Right ventricle myocardium inferior (tissue), 1 donor: ENCODE results near the gene PLXNC1. TPM values are rescaled to one million over a fixed set of nuclear protein-coding genes. Genes with fewer than 3 reads are reported as not detected.

Experiments
- ATAC-seq: fragments of 200-7000 bp; cut with Tn5 transposase; one replicate; pipeline ENCODE4 v1.9.1; 2020; ENCODE audit warnings: mild to moderate bottlenecking, moderate library complexity
- DNase-seq: peaks from one replicate; pipeline ENCODE4 v3.0.0; 2021; ENCODE audit errors: missing footprints
- intact Hi-C: fragments of 100-400 bp; cut with DNase I; formaldehyde crosslinking; loops from one replicate; pipeline ENCODE4 v1.11.0; 2022
- total RNA-seq: library from RNA; stranded (reverse); fragmentation: NEBNext Ultra II Directional; extraction: Animal tissue kit (Norgen Biotek cat#: 25700); gene quantifications from one replicate; pipeline ENCODE4 v1.2.1, GENCODE V29; 2021
- donor health status: DM: no; HTN: yes; CAD: no; lungs with severe emphysema.

The PLXNC1 gene
- total RNA-seq, 1 donor from 2014 or later, result 3.0 TPM

DNA sequence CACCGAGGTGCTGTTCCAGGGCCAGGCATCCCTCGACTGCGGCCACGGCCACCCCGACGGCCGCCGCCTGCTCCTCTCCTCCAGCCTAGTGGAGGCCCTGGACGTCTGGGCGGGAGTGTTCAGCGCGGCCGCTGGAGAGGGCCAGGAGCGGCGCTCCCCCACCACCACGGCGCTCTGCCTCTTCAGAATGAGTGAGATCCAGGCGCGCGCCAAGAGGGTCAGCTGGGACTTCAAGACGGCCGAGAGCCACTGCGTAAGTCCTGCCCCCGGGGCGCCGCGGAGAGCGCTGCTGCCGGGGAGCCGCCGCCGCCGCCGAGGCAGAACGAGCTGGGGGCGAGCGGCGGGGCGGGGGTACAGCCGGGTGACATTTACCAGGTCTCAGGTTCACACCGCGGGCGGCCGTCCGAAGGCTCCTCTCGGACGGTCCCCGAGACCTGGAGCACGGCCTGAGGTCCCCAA lies 1.4 kb downstream of the PLXNC1 start:
- peak; percentile 55 for ATAC-seq
- peak; percentile 83 for DNase-seq
- intact Hi-C loops, result loop anchor here (5.0 kb wide), 1 partner anchor 287 kb away; no protein-coding TSS in a partner anchor

DNA sequence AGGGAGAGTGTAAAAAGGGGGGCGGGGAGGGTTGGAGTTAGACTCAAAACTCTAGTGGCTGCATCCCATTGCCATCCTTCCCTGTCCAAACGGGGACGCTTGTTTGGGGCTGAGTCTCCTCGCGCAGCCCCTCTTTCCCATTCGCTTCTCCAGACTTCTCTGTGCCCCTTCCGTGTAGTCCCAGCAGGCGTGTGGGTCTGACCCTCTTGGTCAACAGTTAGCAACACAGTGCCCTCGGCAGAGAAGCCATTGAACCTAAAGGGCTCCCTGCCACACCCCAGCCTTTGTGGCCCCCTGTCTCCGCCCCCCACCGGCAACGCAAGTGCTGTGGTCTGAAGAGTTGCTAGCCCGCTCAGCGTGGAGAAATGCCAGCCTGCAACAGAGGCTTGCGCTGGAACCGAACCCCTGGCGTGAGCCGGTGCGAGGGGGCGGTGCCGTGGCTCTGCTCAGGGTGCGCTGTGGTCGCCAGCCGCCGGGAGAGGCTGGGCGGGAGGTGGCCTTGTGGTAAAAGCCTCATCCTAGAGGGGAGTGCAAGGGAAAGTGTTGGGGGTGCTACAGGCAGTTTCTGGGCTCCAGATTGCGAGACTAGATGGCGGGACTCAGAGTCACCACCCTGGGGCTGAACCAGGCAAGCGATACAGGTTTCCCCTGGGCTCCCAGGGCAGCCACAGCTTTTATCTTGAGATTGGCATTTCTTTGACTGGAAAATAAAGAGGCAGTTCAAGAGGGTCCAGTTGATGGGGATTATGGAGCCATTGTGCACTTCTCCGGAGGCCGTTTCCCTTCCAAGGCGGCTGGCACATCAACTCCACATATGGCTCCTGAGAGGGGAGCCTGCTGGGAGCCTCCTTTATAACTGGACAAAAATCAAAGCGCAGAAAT lies 2.1 kb downstream of the PLXNC1 start:
- ATAC-seq (no peak), DNase-seq (peak; percentile 73)
- intact Hi-C loops, result no loop called here

DNA sequence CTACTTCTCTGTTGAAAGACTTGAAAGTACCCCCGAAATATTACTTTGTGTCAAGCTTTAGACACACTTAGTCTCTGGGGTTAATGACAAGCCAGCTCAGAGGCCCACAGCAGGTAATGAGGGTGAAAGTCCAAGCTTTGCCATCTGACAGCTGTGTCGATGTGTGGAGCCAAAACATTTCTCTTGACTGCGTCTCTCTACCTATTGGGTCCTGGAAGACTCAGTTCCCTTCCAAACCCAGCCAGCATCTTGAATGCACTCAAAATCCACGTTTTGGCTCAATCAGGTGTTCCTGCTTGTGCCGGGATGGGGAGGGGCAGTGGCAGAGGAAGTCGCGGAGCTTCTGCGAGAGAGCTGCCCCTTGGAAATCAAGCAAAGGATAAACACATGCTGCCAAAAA lies 3.2 kb downstream of the PLXNC1 start:
- DNase-seq (no peak), ATAC-seq (no peak)
- intact Hi-C loops, result no loop called here

DNA sequence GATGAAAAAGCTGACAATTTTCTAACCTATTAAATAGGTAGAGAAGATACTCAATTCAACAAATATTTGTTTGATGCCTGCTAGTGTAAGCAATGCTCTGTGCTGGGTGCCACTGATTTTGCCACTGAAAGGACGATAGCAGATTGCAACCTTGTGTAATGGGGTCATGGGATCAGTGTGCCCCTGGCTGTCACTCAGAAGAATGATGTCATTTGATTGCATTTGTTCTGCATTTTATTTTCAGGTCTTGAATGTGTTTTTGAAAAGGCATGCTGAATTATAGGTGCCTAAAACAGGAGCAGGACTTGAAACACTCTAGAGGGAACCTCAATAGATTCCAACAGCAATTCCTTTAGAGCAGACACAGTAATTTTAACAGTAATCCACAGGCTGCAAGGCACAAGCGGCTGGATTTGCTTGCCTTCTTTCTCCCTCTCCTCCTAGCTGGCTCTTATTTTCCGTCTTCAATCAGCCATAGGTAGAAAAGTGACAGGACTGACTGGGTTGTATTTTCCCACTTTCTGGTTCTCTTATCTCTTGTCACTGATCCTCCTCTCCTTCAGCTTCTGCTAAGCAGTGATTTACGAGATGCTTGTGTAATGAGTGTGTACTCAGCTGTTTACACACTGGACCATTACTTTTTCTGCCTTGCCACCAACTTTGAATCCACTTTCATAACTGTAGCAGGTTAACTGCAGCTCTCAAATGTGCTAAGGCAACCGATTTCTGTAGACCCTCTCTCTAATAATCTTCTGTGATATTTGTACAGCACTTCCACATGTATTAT lies 4.1 kb downstream of the PLXNC1 start:
- intact Hi-C loops, result no loop called here
- no peak for DNase-seq

DNA sequence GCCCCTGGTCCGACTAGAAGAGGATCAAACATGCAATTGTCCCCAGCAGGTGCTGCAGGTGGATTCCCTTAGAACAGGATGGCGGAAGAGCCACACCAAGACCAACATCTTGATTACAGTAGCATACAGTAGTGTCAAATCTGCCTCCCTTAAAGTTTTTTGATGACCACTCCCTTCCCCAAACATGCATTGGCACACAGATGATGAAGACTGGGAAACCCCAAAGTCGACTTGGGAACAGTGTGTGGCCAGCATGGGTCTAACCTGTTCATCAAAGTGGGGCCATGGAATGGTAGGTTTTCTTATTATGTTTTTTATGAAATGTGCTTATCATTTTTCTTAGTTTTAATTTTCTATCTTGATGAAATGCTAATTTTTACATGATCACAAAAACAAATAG lies 8.8 kb downstream of the PLXNC1 start:
- intact Hi-C loops, result no loop called here
- ATAC-seq, result no peak
- DNase-seq, result no peak

More for the DNA sequence above, 4.1 kb downstream of the PLXNC1 start:
- no peak for ATAC-seq

DNA sequence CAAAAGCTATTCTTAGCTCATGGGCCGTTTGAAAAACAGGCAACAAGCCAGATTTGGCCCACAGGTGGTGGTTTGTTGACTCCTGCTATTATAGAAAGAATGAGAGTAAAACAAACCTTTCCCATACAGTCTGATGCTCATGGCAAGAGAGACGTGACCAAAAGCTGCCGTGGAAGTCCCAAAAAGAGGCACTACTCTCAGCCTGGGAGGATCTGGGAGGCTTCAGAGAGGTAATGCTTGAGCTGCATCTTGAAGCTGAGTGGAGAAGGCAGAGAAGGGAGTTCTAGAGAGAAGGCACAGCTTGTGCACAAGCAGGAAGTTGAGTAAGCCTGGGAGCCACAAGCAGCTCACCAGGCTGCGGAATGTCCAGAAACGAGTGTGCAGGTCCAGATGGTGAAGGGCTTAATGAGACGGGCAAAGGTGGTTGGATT lies 9.6 kb downstream of the PLXNC1 start:
- intact Hi-C loops, result no loop called here
- no peak for ATAC-seq
- no peak for DNase-seq

DNA sequence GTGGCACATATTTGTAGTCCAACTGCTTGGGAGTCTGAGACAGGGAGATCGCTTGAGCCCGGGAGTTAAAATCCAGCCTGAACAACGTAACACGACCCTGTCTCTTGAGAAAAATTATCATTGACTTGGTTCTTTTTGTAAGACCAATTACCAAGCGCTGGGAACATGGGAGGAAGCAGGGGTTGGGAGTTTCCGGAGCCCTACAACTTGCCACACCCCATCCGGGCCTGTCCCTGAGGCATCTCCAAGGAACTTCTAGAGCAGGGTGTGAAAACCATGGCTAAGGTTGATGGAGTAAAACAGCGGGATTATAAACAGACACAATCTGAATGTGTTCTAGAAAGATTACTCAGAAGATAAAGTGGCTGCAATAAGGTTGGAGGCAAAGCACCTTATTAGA lies 10.3 kb downstream of the PLXNC1 start:
- ATAC-seq (no peak), DNase-seq (no peak)
- intact Hi-C loops, result no loop called here

DNA sequence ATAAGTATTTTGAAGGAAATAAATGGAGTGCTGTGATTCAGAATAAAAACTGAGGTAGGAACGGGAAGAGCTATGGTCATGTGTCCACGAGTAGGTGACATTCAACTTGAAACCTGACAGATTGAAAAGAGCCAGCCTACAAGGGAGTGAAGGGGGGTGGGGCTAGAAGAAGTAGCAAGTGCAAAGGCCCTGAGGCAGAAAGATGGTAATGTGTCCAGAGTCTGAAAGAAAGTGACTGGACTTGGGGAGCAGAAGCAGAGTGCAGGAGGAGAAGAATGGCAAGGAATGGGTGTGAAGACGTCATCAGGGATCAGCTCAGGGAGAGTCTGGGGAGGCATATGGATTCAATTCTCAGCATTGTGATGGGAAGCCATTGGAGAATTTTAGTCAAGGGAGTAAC lies 13.7 kb downstream of the PLXNC1 start:
- intact Hi-C loops, result no loop called here
- DNase-seq (no peak), ATAC-seq (no peak)

DNA sequence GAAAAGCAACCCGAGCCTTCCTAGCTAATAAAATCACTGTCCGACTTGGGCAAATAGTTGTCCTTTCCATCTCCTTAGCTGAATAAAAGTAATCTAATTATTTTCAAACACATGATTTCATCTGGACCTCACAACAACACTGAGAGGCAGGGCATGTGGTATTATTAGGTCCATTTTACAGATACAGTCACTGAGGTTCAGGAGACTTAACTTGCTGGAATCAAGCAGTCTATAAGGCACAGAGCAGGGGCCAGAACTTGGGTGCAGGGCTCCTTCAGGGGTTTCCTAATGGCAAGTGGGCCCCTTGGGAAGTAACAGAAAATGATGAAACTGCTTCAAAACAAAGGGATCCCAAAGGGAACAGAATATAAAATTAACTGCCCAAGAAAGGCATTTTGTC lies 15.5 kb downstream of the PLXNC1 start:
- intact Hi-C loops, result no loop called here
- DNase-seq, result no peak
- no peak for ATAC-seq

DNA sequence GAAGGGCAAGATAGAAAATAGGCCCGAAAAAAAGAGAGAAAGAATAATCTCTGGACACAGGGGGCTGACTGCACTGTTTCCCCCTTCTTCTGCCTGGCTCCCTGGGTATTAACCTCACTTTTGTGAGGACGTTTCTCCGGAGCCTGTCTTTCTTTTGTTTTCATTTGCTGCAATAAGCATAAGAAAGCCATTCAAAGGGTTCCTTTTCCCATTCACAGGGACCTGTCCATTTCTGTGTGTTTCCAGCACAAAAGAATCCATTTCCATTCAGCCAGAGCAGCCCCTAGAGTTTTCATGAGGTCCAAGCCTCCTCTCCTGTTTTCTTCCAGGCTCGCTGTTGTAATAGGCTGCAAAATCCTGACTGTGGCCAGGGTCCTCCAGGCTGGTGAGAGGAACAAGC lies 16.8 kb downstream of the PLXNC1 start:
- DNase-seq (no peak), ATAC-seq (no peak)
- intact Hi-C loops, result no loop called here

DNA sequence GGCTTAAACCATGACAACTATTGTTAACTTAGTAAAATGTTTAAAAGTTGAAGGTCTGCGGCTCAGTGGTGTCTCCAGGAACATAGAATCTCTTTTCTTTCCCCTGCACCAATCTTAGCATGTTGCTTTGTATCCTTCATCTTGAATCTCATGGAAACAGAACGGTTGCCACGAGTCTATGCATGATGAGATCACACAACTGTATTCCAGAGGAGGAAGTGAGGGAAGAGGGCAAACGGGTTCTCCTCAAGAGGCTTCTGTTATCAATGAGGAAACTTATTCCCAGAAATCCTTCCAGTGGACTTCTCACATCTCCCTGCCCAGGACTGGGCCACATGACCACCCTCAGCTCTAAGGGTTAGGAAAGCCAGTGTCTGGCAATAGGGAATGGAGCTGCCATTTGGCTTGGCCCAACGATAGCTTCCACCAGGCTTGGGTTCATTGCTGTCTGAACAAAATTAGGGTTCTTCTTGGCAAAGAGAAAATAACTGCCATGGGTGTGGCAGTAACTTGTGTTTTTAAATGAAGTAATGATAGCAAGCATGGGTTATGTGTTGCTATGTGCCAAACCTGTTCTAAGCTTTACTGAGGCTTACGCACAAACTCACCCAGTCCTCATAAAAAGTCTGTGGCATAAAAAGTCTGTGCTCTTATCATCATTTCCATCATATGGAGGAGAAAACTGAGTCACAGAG lies 17.4 kb downstream of the PLXNC1 start:
- intact Hi-C loops, result no loop called here
- DNase-seq, result no peak
- ATAC-seq, result no peak

DNA sequence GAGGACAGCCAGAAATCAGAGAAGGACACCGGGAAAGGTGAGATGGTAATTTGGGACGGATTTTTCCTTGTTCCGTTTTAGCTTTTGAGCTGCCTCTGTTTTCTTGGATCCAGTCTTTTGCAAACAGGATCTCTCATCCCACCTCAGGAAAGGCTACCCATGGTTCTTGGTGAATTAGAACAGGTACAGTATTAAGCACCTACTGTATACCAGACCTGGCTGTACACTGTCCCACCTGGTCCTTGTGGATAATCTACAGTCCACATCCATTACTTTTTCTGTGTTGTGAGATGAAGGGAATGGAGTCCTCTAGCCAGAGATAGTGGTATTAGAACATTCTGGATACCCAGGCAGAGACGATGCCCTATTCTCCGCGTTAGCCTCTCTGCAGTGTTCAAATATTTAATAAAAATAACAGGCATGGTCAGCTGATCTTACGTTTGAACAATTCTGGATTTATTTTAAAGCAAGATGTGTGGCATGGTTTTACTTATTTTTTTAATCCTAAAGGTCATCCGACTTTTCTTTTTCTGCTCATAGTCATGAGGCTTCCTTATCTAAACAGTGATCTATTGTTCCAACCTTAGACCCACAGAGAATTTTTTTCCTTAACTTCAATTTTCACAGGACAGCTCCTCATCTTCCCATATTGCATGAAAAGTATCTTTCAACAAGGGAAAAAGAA lies 18.8 kb downstream of the PLXNC1 start:
- intact Hi-C loops, result no loop called here
- no peak for ATAC-seq
- no peak for DNase-seq

DNA sequence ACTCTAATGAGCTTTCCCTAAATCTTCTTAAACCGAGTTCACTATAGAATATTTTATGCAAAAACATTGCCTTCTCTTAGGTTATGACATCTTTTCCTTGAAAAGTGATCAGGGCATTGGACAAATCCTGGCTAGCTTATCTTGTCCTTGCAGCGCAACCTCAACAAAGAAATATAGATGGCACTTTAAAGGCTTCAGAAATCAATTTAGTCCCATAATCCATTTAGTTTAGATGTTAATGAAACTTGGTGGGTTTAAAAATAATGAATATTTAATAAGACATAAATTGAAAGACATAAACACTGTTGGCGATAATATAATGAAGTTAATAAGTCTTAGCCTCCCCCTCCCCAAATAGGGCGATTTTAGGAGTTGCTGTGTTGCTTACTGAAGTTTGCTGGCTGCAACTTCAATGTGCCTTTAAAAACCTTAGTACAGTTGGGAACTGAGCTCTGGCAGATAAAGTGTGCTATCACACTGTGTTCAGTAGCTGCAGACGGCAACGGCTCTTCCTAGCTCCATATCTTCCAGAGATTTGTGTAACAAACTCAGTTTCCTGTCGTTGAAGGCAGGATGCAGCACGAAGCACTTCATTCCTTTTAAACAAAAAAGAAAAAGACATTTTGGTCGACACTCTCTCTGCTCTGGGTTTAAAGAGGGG lies 19.5 kb downstream of the PLXNC1 start:
- no peak for DNase-seq
- no peak for ATAC-seq
- intact Hi-C loops, result no loop called here

DNA sequence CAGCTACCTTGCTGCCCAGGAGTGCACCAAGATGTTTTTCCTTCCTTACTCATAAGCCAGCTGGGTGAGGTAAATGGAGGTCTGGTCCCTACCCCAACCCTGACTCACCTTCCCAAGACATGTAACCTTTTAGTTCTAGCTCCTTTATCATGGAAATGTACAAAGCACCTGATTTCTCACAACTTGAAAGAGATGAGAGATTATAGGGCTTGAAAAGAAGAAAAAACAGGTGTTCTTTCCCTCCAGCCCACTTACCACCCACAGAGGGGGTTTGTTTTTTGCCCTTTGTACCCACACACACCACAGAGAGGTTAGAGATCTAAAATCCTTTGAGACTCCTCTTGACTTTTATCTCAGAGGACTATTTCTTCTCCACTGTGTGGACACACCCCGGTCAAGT lies 21.1 kb downstream of the PLXNC1 start:
- intact Hi-C loops, result no loop called here
- ATAC-seq (no peak), DNase-seq (no peak)

DNA sequence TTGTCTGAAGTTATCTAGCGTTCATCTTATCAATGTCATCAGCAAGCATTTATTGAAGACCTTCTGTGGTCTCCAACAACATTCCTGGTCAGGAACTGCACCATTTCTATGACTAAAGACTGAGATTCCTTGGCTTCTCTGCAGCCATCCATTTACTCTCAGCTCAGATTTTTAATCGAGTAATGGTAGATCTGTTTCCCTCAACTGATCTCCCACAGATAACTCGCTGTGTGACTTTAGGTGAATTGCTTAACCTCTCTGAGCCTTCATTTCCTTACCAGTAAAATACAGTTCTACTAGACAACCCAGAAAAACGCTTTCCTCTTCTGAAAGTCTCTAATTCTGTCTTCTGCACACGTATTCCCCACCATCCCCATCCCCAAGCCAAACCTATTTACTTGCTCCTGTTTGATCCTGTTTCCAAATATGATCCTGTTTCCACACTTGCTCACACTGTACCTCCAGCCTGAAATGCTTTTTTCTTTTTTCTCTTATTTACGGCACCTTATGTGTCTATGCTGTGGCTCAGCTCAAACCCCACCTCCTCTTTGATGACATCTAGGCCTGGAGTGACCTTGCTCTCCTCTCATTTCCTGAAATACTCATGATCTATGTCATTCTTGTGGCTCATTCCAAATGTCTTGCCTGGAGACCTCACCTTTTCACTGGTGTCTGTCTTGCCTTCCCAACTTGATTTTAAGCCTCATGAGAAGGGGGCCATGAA lies 21.8 kb downstream of the PLXNC1 start:
- intact Hi-C loops, result no loop called here
- ATAC-seq, result no peak
- DNase-seq, result no peak

DNA sequence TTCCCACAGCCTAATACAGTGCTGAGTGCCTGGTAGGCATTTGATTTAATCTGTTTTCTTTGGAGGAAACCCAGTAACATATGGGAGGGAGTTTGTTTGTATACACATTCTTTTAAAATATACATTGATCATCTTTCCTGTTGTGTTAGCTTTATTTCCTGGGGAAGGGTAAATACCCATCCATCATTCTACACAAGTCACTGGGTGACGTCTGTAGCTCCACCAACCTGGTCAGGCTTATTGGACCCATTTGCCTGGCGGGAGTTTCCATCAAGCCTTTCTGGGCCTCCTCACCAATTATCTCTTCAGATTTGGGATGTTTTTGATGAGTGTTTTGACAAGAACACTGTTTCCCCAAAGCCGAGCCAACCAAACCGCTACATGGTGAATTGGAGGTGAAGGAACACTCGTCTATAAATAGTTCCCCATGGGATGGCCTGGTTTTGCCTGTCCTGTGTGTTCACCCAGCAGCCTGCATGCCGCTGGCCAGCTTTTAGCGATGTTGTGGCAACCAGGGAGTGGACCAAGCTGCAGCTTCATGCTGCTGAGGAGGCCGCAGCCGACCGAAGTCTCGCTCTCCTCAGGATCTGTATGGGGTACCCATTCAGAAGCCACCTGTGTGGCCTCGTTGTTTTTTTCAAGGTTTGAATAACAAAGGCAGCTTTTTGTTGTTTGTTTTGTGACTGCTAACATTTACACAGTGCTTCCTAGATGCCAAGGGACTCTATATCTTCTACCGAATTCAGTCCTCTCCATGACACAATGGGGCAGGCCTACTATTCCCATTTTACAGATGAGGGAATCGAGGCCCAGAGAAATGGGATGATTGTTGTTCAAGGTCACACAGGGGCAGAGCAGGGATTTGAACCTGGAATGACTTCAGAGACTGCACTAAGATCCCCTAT lies 22.6 kb downstream of the PLXNC1 start:
- intact Hi-C loops, result no loop called here
- DNase-seq, result peak; percentile 65
- ATAC-seq, result peak; percentile 73

DNA sequence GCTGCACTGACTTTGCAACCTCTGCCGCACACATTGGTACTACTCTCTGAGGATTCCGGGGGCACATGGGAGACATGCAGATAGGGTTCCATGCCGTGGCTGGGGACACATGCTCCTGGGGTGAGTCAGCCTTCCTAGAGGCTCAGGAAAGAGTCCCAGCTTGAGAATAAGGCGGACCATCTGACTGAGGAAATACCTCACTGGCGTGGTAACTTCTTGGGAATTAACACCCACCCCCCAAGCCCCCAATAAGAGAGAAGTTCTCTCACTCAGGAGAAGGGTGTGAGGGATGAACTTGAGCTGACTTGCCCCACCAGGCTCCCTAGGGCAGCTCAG lies 23.2 kb downstream of the PLXNC1 start:
- intact Hi-C loops, result no loop called here
- DNase-seq (no peak), ATAC-seq (no peak)
